ENCODE measurements around the gene MCF2L.
"Not testable (repeated sequence)": the region's sequence is repeated elsewhere in the genome, so short reads cannot be mapped to it uniquely, and the experiment has no call there.

The MCF2L gene

GRCh38 chr13:113027095-113027494 lies 58.1 kb downstream of the MCF2L start:
- no peak for DNase-seq (ENCODE audit: low read depth)
- no peak for TF ChIP-seq CTCF (conservative IDR thresholded peaks at IDR 0.05; ENCODE audit: low read depth, low read length)
- H3K4me3 ChIP-seq (ENCODE audit: low read depth, low read length): no peak overlapping the region

GRCh38 chr13:113027566-113027965 lies 58.6 kb downstream of the MCF2L start:
- no peak for DNase-seq (ENCODE audit: low read depth)
- no peak for TF ChIP-seq CTCF (conservative IDR thresholded peaks at IDR 0.05; ENCODE audit: low read depth, low read length)
- H3K4me3 ChIP-seq (ENCODE audit: low read depth, low read length): no peak overlapping the region

- no peak for DNase-seq (ENCODE audit: low read depth)
- TF ChIP-seq CTCF (conservative IDR thresholded peaks at IDR 0.05; ENCODE audit: low read depth, low read length): no peak
- no peak overlapping the region for H3K4me3 ChIP-seq (ENCODE audit: low read depth, low read length)
Observed at GRCh38 chr13:113028336-113029060, 59.5 kb downstream of the MCF2L start.

- DNase-seq (ENCODE audit: low read depth): no peak
- H3K4me3 ChIP-seq (ENCODE audit: low read depth, low read length): no peak overlapping the region
- no peak for TF ChIP-seq CTCF (conservative IDR thresholded peaks at IDR 0.05; ENCODE audit: low read depth, low read length)
Observed at GRCh38 chr13:113029061-113029445, 60.0 kb downstream of the MCF2L start.

- TF ChIP-seq CTCF (conservative IDR thresholded peaks at IDR 0.05; ENCODE audit: low read depth, low read length): peak; percentile 94
- DNase-seq (ENCODE audit: low read depth): peak; percentile 16
- no peak overlapping the region for H3K4me3 ChIP-seq (ENCODE audit: low read depth, low read length)
Observed at GRCh38 chr13:113029487-113030258, 60.7 kb downstream of the MCF2L start.

- DNase-seq (ENCODE audit: low read depth); H3K4me3 ChIP-seq (ENCODE audit: low read depth, low read length): not testable (repeated sequence)
Observed at GRCh38 chr13:113030259-113030640, 61.2 kb downstream of the MCF2L start.

- no peak for DNase-seq (ENCODE audit: low read depth)
- no peak overlapping the region for H3K4me3 ChIP-seq (ENCODE audit: low read depth, low read length)
- TF ChIP-seq CTCF (conservative IDR thresholded peaks at IDR 0.05; ENCODE audit: low read depth, low read length): no peak
Observed at GRCh38 chr13:113031465-113031864, 62.5 kb downstream of the MCF2L start.
